Tracheal epithelial cell (primary cell): ENCODE measurements around the gene SPC25. TPM values are rescaled to one million over a fixed set of nuclear protein-coding genes. Genes with fewer than 3 reads are reported as not detected.

Experiments used
- total RNA-seq: library from RNA; depleted of rRNA; stranded (reverse); fragments of >200 nt; gene quantifications from 2 replicates; pipeline ENCODE4 v1.2.1, GENCODE V29; 2014

The SPC25 gene
- 0.24 TPM in 1 of 2 replicates, not detected in the other for total RNA-seq

DNA sequence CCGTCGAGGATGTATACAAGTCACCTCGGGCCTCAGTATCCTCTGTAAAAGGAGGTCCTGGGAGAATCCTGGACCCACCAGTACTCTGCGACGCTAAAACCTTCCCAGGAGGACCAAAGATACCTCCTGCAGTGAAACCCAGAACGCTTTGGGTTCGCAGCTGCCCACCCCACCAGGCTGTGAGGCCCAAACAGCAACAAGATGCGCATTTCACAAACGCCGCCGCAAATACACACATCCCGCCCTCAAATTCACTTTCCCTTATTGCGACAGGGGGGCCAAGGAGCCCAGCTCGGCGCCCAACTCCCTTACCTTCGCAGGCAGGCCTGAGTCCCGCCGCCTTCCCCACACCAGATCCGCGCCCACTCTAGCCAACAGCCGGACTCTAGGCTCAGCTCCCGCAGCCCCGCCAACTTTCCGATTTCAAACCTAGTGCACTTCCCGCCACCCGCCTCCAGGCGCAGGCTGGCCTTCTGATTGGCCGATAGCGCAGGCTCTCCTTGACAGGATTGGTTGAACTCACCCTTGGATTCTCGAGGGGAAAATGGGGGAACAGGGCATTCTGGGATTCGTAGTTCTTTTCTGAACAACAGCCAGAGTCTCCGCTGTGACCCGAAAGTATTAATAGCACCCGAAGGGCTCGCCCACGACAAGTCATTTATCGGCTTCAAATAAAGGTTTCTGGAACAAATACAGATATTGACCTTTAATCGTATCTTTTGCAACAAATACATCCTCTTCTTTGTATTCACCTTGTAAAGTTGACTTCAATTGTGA lies at the start of gene SPC25:
SPC25 (minus strand) TSS at position 425 of the 777 bp plus-strand sequence. CDS start 911 bp downstream, outside the sequence.

GRCh38 chr2:168901003-168901402 lies 10.8 kb upstream of the SPC25 start, which contains the start of gene G6PC2:
Gene G6PC2, plus strand, starts transcription at chr2:168901291. Its CDS starts 41 bp downstream, at chr2:168901332.

Other genes starting within 250 kb of the SPC25 start
- 0.43 and 0.72 TPM in 2 replicates for gene NOSTRIN, start 87.8 kb downstream of the SPC25 start, total RNA-seq
- gene G6PC2, start 10.9 kb upstream of the SPC25 start, total RNA-seq, result not detected in 2 replicates
- gene ABCB11, start 140.9 kb upstream of the SPC25 start, total RNA-seq, result under 0.01 TPM in 1 of 2 replicates, not detected in the other
- 0.72 and 13.0 TPM in 2 replicates for gene DHRS9, start 179.1 kb upstream of the SPC25 start, total RNA-seq